ENCODE results near the gene CTSK. TPM values are rescaled to one million over a fixed set of nuclear protein-coding genes. Genes with fewer than 3 reads are reported as not detected.

CTSK gene
- total RNA-seq, 1 experiment from 2014 or later = 6.4 TPM

Other genes starting within 250 kb of the CTSK start
- 497 and 624 TPM in 2 replicates for gene MCL1, start 228.7 kb downstream of the CTSK start, total RNA-seq (2022)
- gene ENSA, start 178.6 kb downstream of the CTSK start, total RNA-seq (2022) = 261 and 294 TPM in 2 replicates
- 68.5 and 76.9 TPM in 2 replicates for gene GOLPH3L, start 111.1 kb downstream of the CTSK start, total RNA-seq (2022)
- not detected in 2 replicates for gene HORMAD1, start 87.4 kb downstream of the CTSK start, total RNA-seq (2022)
- 0.75 and 0.86 TPM in 2 replicates for gene CTSS, start 42.5 kb downstream of the CTSK start, total RNA-seq (2022)
- 40.3 and 42.9 TPM in 2 replicates for gene ARNT, start 68.3 kb upstream of the CTSK start, total RNA-seq (2022)
- not detected in 2 replicates for gene CTXND2, start 78.9 kb upstream of the CTSK start, total RNA-seq (2022)
- 67.4 and 69.4 TPM in 2 replicates for gene SETDB1, start 118.1 kb upstream of the CTSK start, total RNA-seq (2022)
- 270 TPM in 2 replicates for gene CERS2, start 166.6 kb upstream of the CTSK start, total RNA-seq (2022)
- 0.37 and 0.61 TPM in 2 replicates for gene ANXA9, start 174.0 kb upstream of the CTSK start, total RNA-seq (2022)
- 8.9 and 10.4 TPM in 2 replicates for gene MINDY1, start 198.6 kb upstream of the CTSK start, total RNA-seq (2022)
- gene PRUNE1, start 200.2 kb upstream of the CTSK start, total RNA-seq (2022) = 17.6 and 24.1 TPM in 2 replicates
- gene BNIPL, start 228.3 kb upstream of the CTSK start, total RNA-seq (2022) = 1.2 and 2.3 TPM in 2 replicates
- 2.2 and 2.7 TPM in 2 replicates for gene C1orf56, start 239.5 kb upstream of the CTSK start, total RNA-seq (2022)